Measurements from ENCODE around the gene TRIM22. TPM values are rescaled to one million over a fixed set of nuclear protein-coding genes. Genes with fewer than 3 reads are reported as not detected.

TRIM22 gene
- total RNA-seq, 1 donor from 2014 or later: 50.9 TPM

DNA sequence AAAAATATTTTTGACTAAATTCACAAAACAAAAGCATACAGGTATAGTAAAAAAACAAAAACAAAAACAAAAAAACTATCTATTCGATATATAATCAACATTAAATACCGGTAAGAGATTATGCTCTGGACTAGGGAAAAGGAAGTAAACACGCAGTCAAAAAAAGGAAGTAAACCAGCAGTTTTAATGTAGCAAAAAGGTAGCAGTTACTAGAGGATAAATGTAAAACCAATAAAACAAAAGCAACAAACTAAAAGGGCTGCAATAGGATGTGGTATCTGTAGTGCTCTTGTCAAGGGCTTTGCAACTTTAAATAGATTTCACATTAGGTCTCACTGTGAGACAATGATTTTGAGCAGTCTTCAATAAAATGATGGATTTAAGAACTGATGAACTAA lies 2.4 kb downstream of the TRIM22 start:
- H3K36me3 Mint-ChIP-seq: peaks cover 9% of the 10 kb centered on the region
- no peaks in the 10 kb centered on the region for H3K27me3 Mint-ChIP-seq (ENCODE audit: low read depth)
- peaks cover 28% of the 10 kb centered on the region for H3K4me1 Mint-ChIP-seq
- H3K27ac Mint-ChIP-seq: peak overlapping the region; percentile 55
- DNase-seq (ENCODE audit: low spot score in 2 of 2, unreplicated experiment in 2 of 2): no peak
- TF ChIP-seq, protein P1, sequence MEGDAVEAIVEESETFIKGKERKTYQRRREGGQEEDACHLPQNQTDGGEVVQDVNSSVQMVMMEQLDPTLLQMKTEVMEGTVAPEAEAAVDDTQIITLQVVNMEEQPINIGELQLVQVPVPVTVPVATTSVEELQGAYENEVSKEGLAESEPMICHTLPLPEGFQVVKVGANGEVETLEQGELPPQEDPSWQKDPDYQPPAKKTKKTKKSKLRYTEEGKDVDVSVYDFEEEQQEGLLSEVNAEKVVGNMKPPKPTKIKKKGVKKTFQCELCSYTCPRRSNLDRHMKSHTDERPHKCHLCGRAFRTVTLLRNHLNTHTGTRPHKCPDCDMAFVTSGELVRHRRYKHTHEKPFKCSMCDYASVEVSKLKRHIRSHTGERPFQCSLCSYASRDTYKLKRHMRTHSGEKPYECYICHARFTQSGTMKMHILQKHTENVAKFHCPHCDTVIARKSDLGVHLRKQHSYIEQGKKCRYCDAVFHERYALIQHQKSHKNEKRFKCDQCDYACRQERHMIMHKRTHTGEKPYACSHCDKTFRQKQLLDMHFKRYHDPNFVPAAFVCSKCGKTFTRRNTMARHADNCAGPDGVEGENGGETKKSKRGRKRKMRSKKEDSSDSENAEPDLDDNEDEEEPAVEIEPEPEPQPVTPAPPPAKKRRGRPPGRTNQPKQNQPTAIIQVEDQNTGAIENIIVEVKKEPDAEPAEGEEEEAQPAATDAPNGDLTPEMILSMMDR (IDR thresholded peaks at IDR 0.05; ENCODE audit: unreplicated experiment): no peak
- no peaks in the 10 kb centered on the region for H3K9me3 Mint-ChIP-seq
- H3K4me3 Mint-ChIP-seq: no peak overlapping the region

DNA sequence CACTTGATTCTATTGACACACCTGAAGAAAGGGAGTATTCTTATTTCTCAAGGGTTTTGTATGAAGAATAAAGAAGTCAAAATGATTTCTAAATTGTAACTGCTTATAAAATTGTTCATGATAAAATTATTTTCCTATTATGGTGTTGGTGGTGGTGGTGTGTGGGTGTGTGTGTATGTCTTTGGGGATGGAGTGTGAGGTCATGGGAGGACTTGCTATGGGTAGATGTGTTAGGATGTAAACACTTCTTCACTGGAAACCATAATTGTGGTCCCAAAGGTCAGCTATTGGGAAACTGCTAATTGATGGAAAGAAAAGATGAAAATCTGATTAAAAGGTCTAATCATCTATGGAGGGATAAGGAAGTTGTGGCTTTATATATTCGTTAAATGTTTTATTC lies 5.1 kb downstream of the TRIM22 start:
- no peaks in the 10 kb centered on the region for H3K9me3 Mint-ChIP-seq
- no peak for DNase-seq (ENCODE audit: low spot score in 2 of 2, unreplicated experiment in 2 of 2)
- TF ChIP-seq, protein P1 (IDR thresholded peaks at IDR 0.05; ENCODE audit: unreplicated experiment): no peak
- H3K36me3 Mint-ChIP-seq: peaks cover 18% of the 10 kb centered on the region
- H3K4me1 Mint-ChIP-seq: peaks cover 19% of the 10 kb centered on the region
- H3K27me3 Mint-ChIP-seq (ENCODE audit: low read depth): no peaks in the 10 kb centered on the region
- H3K4me3 Mint-ChIP-seq: no peak overlapping the region
- H3K27ac Mint-ChIP-seq: no peak overlapping the region

DNA sequence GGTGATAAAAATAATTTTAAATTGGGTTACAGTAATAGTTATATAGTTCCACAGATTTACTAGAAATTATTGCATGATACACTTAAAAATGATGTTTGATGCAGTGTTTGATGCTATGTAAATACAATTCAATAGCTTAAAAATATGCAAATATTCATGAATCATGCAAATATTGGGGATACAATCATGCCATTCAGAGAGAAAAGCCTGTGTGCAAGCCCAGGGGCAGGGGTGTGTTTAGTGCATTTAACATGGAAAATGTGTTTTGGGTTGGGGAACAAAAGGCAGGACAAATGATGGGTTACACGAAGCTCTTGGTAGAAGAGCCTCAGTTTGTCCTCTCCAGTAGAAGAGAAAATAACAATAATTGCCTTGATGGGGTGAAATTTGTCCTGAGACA lies 6.0 kb downstream of the TRIM22 start:
- H3K4me1 Mint-ChIP-seq: peaks cover 10% of the 10 kb centered on the region
- no peak for DNase-seq (ENCODE audit: low spot score in 2 of 2, unreplicated experiment in 2 of 2)
- H3K36me3 Mint-ChIP-seq: peaks cover 18% of the 10 kb centered on the region
- no peak overlapping the region for H3K4me3 Mint-ChIP-seq
- TF ChIP-seq, protein P1 (IDR thresholded peaks at IDR 0.05; ENCODE audit: unreplicated experiment): no peak
- no peaks in the 10 kb centered on the region for H3K9me3 Mint-ChIP-seq
- H3K27me3 Mint-ChIP-seq (ENCODE audit: low read depth): no peaks in the 10 kb centered on the region
- no peak overlapping the region for H3K27ac Mint-ChIP-seq

DNA sequence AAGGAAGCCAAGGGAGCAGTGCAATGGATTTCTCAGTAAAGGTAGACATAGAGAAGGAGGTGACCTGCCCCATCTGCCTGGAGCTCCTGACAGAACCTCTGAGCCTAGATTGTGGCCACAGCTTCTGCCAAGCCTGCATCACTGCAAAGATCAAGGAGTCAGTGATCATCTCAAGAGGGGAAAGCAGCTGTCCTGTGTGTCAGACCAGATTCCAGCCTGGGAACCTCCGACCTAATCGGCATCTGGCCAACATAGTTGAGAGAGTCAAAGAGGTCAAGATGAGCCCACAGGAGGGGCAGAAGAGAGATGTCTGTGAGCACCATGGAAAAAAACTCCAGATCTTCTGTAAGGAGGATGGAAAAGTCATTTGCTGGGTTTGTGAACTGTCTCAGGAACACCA lies 6.6 kb downstream of the TRIM22 start:
- H3K36me3 Mint-ChIP-seq: peaks cover 20% of the 10 kb centered on the region

DNA sequence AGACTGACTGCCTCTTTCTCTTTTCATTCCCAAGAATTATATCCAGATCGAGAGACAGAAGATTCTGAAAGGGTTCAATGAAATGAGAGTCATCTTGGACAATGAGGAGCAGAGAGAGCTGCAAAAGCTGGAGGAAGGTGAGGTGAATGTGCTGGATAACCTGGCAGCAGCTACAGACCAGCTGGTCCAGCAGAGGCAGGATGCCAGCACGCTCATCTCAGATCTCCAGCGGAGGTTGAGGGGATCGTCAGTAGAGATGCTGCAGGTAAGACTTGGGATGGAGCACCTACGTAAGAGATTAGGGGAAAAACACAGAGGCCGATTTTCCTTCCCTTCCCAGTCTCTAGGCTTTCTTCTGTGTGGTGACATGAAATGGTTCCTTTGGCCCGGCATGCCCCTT lies 8.7 kb downstream of the TRIM22 start:
- H3K9me3 Mint-ChIP-seq: no peaks in the 10 kb centered on the region
- TF ChIP-seq, protein P1 (IDR thresholded peaks at IDR 0.05; ENCODE audit: unreplicated experiment): no peak
- no peaks in the 10 kb centered on the region for H3K27me3 Mint-ChIP-seq (ENCODE audit: low read depth)
- H3K4me3 Mint-ChIP-seq: no peak overlapping the region
- H3K36me3 Mint-ChIP-seq: peaks cover 18% of the 10 kb centered on the region
- H3K27ac Mint-ChIP-seq: no peak overlapping the region
- H3K4me1 Mint-ChIP-seq: no peaks in the 10 kb centered on the region
- no peak for DNase-seq (ENCODE audit: low spot score in 2 of 2, unreplicated experiment in 2 of 2)

More for the DNA sequence above, 6.6 kb downstream of the TRIM22 start:
- DNase-seq (ENCODE audit: low spot score in 2 of 2, unreplicated experiment in 2 of 2): no peak
- H3K4me1 Mint-ChIP-seq: peaks cover 3% of the 10 kb centered on the region
- TF ChIP-seq, protein P1 (IDR thresholded peaks at IDR 0.05; ENCODE audit: unreplicated experiment): no peak
- no peaks in the 10 kb centered on the region for H3K9me3 Mint-ChIP-seq
- no peaks in the 10 kb centered on the region for H3K27me3 Mint-ChIP-seq (ENCODE audit: low read depth)
- H3K27ac Mint-ChIP-seq: no peak overlapping the region
- no peak overlapping the region for H3K4me3 Mint-ChIP-seq

Measured in mesothelial cell of epicardium (in vitro differentiated cells).